SH-SY5Y (cell line): ENCODE results near the gene RBM15.

Source experiments
- GATA2 ChIP-seq: IDR thresholded peaks from 2 replicates; pipeline ENCODE4 v1.6.1; 2011; ENCODE audit warnings: mild to moderate bottlenecking, low read depth, low read length
- GATA3 ChIP-seq: IDR thresholded peaks from 2 replicates; pipeline ENCODE4 v1.6.1; 2011; ENCODE audit warnings: low read depth, mild to moderate bottlenecking, low read length, moderate library complexity

DNA sequence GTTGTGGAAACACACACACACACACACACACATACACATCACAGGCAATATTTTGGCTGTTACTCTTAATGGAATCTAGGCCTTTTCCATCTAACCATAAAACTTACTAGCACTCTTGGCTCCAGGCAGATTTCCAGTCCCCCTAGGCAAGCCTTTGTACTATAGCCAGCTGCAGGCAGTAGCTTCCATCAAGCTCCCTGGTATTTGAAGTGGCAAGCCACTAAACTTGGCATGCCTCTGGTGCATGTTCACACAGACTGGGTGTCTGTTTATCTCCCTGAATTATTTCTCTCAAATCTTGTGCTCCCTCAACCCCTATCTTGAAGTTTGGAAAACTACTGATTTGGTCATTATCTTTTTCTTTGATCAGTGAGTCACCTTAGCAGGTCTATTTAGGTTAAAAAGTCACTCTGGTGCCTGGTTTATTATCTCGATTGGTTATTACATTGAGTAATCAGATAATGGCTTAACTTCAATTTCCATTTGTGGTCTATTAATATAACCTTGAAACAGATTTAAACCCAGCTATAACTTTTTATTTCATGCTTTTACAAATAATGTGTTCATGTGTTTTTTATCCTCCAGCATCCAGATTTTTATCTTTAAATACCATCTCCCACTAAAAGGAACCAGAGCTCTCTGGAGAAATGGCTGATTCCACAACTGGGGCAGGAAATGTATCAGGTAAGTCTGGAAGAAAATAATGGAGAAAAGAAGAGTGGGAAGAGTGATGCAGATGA is 2.7 kb upstream of the RBM15 start:
- TF ChIP-seq GATA3 (peak; percentile 79), GATA2 (peak; percentile 47; the same call in 1 of the 2 replicates)
